Measurements from ENCODE around the gene AUTS2.

Gene AUTS2

DNA sequence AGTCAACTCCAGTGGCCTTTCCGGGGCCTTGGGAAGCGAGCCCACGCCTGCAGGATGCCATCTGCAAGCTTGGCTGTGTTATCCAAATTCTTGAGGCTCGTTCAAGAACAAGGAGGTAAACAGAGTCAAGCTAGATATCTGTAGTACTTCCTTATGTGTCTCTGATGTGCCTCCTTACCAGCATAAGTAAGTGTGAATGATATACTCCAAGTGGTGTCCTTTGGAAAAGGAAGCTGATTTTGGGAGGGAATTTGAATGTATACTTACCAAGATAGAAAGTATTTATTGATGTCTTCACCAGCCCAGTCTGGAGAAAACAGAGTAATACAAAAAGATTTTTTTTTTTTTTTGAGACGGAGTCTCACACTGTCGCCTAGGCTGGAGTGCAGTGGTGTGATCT lies 1161.4 kb downstream of the AUTS2 start:
- no peak for DNase-seq

DNA sequence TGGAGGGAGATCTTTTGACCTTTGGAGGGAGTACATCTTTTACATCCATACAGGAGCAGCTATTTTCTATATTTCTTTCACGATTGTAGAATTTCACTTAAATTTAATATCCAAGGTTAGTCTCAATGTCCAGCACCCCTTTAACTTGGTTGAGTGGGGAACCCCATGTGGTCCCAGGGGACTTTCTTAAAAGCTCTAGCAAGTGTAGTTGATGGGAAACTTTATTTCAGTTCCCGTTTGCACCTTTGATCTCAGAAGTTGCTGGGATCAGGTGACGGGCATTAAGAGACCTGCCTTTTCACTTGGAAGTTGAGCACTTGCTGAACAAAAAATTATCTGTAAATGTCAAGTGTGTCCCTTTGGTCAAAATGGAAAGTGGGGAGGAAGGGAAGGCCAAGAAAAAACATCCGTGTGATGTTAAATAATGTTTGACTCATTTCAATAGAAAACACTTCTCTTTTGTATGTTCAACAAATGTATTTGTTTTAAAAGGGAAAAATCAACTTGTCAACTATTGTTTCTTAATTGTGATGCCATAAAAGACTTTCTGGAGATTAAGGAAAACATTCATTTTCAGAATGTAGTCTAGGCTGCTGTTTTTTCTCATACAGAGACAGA lies 1163.5 kb downstream of the AUTS2 start:
- no peak for DNase-seq

DNA sequence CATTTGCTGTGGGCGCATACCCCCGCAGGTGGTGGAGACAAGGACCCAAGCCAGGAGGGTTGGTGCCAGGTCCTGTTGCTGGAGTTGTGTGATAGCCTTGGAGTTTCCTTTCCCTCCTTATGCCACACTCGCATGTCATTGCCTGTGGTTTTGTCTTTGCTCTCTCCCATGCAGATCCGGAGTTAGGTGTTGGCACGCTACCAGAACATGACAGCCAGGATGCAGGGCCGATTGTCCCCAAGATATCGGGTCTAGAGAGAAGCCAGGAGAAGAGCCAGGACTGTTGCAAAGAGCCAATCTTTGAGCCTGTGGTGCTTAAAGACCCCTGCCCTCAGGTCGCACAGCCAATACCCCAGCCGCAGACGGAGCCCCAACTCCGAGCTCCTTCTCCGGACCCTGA lies 1164.4 kb downstream of the AUTS2 start:
- DNase-seq = no peak

DNA sequence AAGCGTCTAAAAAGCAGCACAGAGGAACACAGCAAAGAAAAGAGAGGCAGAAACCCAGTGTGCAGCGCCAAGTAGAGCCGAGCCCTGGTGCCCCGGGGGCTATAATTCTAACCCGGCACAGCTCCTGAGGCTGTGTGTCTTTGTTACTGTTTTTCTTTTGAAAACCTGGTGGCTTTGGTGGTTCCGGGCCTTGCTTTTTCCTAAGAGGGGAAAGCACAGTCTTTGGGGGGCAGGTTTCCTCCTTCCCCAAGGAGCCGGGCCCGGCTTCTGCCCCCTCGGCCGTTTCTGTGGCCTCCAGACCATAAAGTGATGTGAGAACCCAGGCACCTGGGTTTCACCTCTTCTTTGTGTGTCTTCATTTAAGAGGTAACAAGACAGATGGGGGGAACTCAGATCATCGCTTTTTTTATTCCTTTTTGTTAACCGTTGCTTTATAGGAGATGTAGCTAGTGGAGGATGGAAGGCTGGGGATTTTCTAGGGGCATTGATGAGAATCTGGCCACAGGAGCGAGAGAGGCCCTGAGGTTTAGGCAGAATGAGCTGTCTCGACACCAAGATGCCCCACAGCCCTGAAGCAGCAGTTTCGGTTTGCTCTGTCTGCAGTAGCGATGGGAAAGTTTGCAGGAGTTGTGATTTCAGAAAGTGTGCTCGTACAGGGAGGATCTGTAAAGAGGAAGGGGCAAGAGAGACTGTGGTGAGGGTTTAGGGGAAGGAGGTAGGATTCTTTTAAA lies 1165.9 kb downstream of the AUTS2 start:
- DNase-seq = peak; percentile 39 to 51

DNA sequence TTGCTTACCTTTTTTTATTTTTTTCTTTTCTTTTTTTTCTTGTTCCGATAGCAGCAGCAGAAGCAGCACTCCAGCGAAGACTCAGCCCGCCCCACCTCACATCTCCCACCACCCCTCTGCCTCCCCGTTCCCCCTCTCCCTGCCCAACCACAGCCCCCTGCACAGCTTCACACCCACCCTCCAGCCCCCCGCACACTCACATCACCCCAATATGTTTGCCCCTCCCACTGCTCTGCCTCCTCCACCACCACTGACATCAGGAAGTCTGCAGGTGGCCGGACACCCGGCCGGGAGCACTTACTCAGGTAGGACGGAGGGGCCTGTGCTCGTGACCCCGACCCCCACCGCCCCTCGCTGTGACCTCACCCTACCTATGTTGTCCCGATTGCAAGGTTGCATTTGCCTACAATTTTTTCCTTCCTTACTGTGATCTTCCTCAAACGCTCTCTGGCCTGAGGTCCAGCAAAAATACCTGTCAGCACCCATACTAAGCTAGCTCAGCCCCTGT lies 1166.5 kb downstream of the AUTS2 start:
- DNase-seq = no peak

DNA sequence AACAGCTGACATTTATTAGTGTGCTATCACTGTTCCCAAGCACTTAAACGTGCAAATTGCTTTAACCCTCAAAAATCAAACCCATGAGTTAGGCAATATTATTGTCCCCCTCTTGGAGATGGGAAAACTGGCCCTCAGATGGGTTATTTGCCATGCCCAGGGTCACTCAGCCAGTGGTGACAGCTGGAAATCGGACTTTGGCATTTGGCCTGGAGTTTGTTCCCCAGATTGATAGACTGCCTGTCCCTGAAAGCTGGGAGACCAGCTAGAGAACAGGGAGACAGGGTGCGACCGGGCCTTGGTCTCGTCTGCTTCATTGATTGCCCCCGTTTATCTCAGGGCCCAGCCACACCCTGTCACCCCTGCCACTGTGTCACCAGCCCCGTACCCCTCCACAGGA lies 1167.4 kb downstream of the AUTS2 start:
- no peak for DNase-seq

DNA sequence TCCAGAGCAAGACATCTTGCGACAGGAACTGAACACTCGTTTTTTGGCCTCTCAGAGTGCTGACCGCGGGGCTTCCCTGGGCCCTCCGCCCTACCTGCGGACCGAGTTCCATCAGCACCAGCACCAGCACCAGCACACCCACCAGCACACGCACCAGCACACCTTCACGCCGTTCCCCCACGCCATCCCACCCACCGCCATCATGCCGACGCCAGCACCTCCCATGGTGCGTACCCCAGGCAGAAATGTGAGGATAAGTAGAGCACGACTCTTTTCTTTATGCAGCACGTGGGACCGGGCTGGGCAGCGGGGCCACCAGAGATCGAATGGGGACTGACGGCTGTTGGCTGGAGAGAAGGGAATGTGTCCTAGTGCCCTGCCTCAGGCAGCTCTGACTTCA lies 1167.8 kb downstream of the AUTS2 start:
- no peak for DNase-seq

DNA sequence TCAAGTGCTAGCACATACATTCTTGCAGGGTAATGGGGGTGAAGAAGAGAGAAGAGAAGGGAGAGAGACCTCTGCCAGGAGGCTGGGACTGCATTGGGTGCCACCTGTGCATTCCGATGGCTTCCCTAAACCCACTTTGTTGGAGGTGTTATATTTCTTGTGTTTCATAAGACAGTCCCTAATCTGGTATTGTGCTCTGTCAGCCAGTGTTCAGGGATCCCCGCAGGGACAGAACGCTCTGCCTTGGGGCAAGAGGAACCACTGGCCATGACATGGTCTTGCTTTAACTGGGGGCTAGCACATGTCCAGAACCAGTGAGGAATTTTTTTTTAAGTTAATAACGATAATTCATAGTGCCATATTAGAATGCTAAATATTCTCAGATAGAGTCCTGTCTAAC lies 1168.4 kb downstream of the AUTS2 start:
- DNase-seq = no peak

DNA sequence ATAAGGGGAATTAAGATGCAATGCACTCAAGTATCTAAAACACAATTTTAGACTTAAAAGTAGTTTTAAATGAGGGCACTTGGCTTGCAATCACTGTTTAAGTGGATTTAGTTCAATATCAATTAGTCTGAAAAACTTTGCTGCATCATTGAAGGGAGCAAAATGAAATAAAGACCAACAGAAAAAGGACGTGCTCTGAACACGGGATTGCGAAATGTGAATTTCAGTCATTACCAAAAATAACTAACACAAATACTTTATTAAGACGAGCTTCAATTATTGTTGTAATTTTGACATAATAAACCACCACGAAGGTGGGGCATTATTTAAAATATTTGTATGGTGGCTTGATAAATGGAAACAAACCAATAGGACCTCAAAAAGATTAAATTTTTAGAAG lies 1171.9 kb downstream of the AUTS2 start:
- DNase-seq = no peak

DNA sequence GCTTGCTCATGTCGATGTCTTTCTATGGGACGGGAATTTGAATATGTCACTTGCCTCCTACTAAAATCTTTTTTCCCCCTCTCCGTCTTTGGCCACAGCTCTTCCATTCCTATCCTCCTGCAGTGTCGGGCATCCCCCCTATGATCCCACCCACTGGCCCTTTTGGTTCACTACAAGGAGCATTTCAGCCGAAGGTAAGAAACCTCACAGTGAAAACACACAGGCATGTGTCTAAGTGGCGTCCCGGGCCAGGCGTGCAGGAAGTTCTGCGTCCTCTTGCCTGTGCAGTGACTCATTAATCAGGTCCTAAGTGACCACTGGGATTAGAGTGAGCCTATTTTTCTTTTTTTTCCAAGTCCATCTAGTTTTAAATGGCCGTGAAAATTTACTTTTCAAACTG lies 1173.2 kb downstream of the AUTS2 start:
- no peak for DNase-seq

DNA sequence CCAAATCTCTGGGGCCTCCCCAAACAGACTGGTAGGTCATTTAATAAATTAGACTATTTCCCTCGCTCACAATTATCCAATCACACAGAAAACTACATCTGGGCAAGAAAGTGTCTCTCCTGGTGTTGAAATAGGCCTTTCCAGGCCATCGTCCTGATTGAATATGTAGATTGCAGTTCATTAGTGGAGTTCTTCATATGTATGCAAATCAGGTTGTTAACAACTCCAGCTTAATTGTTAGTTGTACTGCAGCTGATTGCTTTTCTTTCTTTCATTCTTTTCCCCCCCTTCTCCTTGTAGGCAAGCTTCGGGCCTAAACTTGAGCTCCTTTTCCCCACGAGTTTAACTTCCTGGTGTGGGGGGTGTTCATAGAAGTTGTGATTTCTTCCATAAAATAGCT lies 1174.6 kb downstream of the AUTS2 start:
- no peak for DNase-seq

DNA sequence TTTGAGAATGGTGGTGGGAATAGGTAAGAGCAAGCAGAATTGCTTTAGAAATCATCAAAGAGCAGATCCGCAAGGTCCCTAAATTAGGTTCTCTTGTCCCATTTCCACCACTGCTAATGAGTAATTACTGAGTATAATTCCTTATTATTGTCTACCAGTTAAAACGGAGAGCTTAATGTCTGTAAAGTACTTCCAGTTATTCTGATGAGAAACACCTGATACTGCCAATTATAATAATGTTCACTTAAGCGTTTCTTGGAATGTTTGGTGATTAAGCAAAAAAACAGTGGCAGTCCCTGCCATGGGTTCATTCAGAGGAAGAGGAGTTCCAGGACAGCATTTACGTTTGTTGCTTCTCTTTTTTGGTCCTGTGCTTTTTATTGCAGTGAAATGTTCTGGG lies 1175.1 kb downstream of the AUTS2 start:
- DNase-seq = no peak

DNA sequence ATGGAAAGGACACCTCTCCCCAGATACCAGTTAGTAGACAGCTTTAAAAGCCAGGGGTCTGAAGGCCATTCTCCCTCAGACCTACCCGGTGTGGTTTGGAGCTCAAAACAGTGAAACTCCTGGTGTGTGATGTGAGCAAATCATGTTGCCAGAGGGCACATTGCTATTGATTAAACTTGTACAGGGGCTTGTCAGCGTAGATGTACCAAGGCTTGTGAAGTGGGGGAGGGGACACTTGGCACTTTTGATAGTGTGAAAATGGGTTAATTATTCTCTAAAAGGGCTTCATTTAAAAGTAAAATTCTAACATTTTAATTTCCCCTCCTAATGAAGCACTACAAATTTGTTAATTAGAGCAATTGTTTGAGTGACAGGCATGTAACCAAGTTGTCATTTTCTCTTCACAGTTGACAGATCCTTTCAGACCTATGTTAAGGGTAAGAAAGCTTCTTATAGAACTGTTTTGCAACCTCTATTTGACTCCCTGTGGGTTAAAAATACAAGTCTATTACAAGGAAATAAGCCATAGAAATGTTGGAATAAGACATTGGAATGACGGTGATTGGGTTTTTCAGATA lies 1176.8 kb downstream of the AUTS2 start:
- DNase-seq = no peak

DNA sequence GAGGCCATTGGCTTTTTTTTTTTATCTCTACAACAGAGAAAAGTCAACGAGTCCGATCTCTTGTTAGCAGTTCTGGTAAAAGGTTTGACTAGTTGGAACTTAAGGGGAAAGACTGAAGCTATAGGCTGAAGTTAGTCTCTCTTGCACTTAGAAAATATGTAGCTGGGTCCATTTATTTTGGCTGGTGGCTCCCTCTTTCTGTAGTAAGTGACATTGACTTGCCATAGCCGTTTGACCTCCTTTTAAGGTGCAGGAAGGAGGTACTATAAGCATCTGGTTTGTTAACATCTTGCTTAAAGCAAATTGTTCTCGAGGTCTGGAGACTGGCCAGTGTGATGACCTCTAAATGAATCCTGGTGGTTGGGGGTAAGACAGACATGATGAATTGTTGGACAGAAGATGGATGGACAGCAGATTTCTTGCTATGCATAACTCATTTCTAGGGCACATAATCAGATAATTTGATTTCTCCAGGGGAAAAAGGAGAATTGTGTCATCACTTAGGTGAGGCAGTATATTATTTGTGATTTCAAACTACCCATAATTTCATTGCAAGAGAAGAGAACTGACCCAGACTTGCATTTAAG lies 1177.4 kb downstream of the AUTS2 start:
- DNase-seq = no peak

DNA sequence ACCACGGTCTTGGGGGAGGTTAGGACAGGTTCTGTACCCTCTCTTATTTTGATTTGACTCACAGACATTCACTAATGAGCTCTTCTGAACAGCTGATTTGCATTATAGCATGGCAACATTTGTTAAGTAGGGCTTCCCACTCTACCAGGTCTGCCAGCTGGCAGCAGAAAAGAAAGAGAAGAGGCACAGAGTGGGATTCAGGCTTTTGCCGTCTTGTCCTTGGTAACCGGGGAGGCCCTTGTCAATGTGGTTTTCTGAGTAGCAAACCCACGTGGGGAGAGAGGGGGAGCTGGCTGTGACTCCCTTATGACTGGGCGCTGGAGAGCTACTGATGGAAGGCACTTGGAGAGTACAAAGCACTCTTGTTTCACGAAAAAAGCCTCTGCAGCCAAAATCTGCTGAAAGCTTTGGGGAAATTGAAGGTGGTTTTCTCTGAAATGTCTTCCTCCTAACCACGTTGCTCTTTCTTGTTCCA lies 1178.4 kb downstream of the AUTS2 start:
- peak in 1 of 2 experiments; percentile 47 for DNase-seq

DNA sequence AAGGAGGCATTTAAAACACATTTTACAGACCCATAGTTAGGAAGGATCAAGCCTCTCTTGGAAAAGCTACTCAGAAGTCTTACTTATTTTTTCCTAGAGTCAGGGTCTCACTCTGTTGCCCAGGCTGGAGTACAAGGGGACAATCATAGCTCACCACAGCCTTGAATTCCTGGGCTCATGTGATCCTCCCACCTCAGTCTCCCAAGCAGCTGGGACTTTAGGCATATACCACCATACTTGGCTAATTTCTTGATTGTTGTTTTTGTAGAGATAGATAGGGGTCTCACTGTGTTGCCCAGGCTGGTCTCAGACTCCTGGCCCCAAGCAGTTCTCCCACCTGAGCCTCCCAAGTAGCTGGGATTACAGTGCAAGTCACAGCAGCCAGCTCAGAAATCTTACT lies 1179.0 kb downstream of the AUTS2 start:
- no peak for DNase-seq

DNA sequence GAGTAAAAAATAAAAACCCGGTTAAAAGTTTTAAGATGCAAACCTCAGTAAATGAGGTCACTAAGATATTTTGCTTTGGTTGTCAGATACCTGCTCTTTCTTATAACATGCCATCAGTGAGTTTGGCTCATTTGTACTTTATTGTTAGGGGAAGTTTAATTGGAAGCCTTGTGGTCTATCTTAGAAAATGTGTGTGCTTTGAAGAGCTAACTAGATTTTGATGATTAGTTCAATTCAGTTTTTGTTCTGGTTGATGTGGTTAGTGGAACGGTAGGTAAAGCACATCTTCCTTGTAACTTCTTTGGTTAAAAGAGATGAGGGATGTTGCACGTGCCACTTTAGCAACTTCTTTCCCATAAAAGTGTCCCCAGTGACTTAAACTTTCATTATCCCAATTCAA lies 1180.3 kb downstream of the AUTS2 start:
- DNase-seq = no peak

DNA sequence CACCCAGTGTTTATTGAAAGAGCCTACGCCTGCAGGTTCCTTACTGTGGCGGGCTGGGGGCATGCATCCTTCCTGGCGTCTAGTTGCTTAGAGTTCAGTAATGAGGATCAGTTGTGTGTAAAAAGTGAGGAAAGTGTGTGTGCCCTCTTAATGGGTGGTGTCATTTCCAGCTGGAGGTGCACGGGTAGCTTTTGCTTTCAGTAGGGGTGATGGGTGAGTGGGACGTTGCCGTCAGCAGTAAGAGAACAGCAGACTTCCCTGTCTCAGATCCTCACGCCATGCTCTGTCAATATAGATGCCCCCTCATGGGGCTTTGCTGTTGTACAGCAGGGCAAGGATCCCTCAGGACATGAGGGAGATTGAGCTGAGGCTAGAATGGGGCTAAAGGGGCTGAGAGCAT lies 1181.0 kb downstream of the AUTS2 start:
- DNase-seq = no peak

DNA sequence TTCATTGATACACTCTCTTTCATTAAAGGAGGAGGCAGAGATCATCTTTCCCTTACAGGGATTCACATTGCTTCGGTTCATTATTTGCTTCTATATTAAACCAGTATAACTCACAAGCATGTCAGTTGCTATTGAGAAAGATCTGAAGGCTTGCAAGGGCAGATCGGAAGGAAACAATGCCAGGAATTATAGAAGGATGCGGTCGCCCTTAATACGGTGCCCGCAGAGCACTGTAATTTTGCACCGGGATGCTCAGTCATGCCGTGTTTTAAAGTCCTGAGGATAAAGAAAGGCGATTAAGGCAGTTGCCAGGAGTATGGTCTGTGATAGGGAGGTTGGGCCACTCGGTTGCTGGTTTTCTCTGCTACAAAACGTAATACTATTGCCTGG lies 1183.6 kb downstream of the AUTS2 start:
- DNase-seq = no peak

DNA sequence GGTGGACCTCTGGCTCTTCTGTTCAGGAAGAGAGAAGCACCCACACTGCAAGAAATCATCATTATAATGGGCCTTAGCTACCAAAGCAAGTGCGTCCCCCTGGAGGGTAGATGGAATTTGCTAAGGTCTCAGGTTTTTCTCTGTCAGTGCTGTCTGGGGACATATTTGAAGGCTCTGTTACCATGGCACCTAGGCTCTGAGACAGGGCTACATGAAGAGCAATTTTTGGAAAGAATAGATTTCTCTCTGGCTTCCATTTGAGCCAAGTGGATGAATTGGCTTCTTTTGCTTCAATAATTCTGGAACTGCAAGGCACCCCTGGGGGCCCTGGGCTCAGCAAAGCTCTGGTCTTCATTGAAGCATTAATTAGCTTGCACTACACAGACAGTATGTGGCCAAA lies 1184.5 kb downstream of the AUTS2 start:
- no peak for DNase-seq

DNA sequence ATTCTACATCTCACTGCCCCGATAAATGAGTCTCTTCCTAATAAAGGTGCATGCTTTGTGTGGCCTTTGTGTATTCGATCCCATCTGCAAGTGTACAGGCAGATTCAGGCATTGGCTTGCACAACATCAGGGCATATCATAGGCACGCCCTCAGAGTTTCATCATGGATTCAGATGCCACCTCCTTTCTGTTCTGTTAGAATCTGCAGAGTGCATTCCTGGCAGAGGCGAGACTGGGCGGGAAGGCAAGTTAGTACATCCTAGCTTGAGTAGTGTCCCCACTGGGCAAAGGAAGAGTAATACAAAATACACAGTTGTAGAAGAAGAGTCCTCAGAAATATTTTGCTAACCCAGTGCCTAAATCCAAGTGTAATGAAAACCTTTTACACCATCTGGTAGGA lies 1187.2 kb downstream of the AUTS2 start:
- no peak for DNase-seq

DNA sequence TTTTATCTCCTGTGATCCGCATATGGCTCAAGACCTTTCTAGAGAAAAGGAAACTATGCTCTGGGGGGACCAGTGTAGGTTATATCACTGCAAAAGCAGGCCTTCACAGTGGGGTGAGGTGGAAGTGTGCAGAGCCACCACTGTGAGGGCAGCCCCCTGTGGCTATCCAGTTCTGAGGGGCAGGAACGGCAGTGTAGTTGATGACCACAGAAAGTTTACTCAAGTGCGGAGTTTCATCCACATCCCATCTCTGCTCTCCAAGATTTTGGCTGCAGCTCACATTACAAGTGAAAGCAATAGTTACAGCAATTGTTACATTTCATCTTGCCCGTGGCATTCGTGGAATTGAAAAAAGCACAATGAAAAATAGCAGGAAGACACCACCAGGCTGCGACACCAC lies 1187.8 kb downstream of the AUTS2 start:
- DNase-seq = no peak

DNA sequence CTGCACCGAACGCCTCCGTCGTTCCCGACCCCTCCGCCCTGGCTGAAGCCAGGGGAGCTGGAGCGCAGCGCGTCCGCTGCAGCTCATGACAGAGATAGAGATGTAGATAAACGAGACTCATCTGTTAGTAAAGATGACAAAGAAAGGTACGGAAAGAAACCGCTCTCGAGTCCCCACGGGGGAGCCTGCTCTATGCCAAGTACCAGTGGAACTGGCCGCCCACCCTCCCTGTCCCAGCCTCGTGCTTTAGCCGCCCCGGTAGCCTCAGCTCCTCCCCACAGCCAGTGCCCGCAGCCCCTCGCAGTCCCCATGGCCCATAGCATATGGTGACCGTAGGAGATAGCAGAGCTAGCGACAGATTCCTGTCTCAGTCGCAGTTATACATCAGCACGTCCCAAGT lies 1189.0 kb downstream of the AUTS2 start:
- DNase-seq = no peak

DNA sequence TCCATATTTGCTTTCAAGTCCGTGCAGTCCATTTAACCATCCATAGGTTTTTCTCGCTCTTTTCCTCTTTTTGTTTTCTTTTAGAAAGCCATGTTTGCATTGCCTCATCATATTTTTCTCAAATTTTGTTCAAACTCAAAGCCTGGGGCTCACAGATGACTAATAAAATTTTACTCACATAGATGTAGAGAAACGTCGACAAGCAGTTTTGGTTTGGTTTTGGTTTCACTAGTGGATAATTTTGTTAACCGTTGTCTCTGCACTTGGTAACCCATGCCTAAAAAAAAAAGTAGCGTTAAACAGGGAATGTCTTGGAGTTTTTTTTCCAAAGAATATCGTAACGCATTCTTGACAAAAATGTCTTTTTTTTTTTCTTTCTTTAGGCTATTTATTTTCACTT lies 1189.5 kb downstream of the AUTS2 start:
- no peak for DNase-seq

All from activated T-cell treated with anti-CD3 and anti-CD28 coated beads, Interleukin-2, amount 50 U/mL, for 48 hours (primary cell).